ENCODE results near the gene GSDME.

- TF ChIP-seq, protein P1, sequence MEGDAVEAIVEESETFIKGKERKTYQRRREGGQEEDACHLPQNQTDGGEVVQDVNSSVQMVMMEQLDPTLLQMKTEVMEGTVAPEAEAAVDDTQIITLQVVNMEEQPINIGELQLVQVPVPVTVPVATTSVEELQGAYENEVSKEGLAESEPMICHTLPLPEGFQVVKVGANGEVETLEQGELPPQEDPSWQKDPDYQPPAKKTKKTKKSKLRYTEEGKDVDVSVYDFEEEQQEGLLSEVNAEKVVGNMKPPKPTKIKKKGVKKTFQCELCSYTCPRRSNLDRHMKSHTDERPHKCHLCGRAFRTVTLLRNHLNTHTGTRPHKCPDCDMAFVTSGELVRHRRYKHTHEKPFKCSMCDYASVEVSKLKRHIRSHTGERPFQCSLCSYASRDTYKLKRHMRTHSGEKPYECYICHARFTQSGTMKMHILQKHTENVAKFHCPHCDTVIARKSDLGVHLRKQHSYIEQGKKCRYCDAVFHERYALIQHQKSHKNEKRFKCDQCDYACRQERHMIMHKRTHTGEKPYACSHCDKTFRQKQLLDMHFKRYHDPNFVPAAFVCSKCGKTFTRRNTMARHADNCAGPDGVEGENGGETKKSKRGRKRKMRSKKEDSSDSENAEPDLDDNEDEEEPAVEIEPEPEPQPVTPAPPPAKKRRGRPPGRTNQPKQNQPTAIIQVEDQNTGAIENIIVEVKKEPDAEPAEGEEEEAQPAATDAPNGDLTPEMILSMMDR (IDR thresholded peaks at IDR 0.05): no peak
- TF ChIP-seq POLR2A (IDR thresholded peaks at IDR 0.05): no peak
Observed at GRCh38 chr7:24773646-24774045, 16.4 kb upstream of the GSDME start.

All from lower leg skin (tissue), 3 donors.